NCI-H446 treated with DMSO at 0.1 percent for 48 hours (cell line): Measurements from ENCODE around the gene DCPS.
"Not testable (repeated sequence)": the region's sequence is repeated elsewhere in the genome, so short reads cannot be mapped to it uniquely, and the experiment has no call there.

Experiments
- DNase-seq: peaks from one replicate; lab custom pipeline; 2025; lab: John Stamatoyannopoulos, UW

DCPS gene, protein sequence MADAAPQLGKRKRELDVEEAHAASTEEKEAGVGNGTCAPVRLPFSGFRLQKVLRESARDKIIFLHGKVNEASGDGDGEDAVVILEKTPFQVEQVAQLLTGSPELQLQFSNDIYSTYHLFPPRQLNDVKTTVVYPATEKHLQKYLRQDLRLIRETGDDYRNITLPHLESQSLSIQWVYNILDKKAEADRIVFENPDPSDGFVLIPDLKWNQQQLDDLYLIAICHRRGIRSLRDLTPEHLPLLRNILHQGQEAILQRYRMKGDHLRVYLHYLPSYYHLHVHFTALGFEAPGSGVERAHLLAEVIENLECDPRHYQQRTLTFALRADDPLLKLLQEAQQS

DNA sequence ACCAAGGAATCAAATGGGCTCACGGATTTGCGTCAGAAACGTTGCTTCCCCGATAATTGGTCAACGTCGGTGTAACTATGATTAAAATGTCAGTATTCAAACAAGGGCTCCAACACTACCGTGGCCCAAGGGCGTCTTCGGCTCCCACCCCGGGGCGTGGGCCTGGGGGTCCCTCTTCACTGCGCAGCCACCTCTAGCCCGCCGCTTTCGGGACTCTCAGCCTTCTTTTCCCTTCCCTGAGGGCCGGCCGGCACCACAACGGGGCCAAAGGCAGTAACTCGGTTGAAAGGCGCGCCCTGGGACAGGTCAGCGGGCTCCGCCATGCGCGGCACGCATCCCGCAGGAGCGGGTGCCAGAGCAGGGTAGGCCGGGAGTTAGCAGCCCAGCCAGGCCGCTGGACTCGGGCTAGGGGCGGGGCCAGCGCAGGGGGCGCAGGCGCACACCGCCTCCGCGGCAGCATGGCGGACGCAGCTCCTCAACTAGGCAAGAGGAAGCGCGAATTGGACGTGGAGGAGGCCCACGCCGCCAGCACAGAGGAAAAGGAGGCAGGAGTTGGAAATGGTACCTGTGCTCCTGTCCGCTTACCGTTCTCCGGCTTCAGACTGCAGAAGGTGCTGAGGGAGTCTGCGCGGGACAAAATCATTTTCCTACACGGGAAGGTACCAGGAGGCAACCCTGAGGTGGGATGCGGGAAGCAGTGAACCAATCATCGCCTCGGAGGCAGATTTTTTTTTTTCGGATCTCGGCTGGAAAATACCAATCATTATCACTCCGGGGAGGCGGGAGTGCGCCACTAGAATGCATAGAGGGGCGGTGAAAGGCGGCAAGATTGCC is at the start of gene DCPS:
DCPS (plus strand) TSS at position 438 of the 834 bp plus-strand sequence; CDS start at position 459, 21 bp downstream.
- peak; percentile 86 for DNase-seq

DNA sequence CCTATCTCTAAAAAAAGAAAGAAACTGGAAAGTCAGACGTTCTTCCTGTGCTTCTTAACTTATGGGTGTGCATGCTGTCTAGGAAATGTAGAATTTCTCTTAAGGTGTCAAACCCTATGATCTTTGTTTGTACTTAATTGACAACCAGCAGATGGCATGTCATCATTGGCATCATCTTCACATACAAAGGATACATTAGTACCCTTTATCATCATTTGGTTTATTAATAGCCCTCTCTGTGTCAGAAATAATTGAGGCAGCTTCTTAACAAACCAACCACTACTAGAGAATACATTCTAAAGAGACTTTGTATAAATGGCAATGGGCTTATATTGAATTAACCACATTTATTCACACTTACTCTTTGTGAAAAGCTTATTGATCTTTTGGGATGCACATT is 49.0 kb upstream of the DCPS start:
- no peak for DNase-seq

DNA sequence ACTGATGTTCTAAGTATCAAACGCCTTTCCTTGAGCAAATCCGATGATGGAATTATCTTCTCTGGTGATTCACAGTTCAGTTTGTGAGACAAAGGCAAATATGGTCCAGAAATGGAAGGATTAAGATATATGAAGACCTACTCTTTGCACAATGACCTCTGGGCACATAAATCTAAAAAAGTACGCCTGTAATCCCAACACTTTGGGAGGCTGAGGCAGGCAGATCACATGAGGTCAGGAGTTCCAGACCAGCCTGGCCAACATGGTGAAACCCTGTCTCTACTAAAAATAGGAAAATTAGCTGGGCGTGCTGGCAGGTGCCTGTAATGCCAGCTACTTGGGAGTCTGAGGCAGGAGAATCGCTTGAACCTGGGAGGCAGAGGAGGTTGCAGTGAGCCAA is 48.4 kb upstream of the DCPS start:
- not testable (repeated sequence) for DNase-seq

DNA sequence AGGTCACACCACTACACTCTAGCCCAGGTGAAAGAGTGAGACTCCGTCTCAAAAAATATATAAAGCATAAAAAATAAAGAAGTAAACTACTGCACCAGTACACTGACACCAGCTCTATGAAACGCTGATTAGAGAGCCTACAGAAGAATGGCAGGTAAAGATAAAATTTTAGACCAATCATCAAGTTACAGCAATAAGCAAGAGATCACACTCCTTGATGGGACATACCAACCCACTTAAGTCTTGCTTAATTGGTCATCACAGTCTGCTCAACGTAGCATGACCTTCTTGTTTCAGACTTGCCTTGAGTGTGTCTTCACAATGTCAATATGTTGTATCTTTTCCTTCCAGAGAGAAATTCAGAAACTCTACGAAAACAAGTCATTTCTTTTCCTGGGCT is 47.6 kb upstream of the DCPS start:
- no peak for DNase-seq

DNA sequence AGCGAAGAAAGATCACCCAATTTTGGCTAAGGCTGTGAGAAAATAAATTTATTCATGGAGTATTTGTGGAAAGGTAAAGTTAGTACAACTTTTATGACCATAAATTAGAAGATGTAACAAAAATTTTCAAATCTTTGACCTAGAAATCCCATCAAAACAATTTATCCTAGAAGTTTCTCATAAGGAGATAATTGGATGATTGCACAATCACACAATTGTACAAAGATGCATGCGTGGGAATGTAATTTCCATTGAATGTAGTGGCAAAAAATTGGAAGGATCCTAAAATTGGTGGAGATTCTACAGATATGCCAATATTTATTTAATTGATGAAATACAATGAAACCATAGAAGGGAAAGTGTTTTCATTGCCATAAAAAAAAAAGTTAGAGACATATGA is 46.7 kb upstream of the DCPS start:
- DNase-seq: no peak

DNA sequence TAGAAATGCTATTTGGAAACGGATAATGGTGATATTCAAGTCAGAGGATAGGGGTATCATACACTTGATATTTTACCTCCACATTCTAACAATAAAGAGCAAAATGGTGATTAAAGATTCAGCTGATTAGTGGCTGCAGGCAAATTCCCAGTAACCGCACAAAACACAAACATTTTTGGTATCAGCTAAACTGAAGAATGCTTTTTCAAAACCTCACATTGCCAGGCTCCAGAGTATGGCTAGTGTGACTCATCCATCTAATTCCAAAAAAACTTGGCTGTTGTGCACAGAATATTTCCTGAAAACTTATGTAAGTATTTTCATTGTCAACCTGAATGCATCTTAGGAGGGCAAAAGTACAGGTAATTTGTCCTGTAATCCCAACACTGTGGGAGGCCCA is 46.1 kb upstream of the DCPS start:
- DNase-seq: no peak

DNA sequence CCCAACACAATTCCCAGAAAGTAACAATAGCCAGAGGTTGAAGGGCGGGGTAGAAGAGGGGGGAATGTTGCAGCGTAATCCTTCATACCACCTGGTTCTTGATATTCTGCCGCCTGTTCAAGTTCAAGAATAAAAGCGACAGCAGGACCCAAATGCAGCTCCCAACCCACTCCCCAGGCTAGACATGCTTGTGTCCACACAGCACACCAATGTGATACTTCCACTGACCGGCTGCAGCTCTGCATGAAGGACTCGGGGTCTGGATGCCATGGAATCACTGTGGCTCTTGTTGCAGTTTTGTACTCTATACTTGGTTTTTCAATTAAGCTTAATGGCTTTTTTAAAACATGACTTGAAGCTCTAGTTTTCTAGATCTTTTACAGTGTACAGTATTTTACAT is 41.6 kb upstream of the DCPS start:
- DNase-seq: no peak

DNA sequence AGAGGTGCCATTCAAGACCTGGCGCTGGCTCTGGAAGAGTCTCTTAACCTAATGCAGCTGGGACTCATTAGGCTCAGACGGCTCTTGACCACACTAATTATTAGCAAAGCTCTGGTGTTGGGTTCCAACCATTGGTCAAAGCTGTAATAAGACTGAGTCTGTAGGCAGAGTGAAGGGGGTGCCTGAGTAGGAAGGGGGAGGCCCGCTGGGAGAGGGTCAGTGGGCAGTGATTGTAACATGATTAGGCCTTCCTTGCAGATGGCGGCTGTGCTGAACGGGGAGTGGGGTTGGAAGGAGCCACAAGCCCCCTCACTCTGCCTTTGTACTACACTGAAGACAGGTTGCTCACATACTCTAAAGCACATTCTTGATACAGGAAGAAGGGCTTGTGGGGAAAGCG is 40.4 kb upstream of the DCPS start:
- DNase-seq: no peak

DNA sequence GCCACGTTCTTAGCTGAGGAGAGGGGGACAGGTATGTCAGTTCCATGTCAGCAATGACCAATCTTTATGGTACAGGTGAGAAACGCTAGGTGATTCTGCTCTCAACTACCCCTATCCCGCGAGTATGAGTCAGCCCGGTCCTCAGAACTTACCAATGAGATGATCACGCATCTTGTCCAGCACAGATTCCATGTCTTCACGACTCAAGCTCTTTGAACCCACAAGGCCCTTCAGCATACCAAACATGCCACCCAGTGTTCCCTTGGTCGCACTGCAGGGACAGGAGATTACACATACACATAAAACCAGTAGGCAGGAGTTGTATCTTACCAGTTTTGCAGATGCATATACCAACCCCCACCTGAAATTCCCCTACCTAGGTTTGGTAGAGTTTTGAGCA is 38.0 kb upstream of the DCPS start:
- no peak for DNase-seq

DNA sequence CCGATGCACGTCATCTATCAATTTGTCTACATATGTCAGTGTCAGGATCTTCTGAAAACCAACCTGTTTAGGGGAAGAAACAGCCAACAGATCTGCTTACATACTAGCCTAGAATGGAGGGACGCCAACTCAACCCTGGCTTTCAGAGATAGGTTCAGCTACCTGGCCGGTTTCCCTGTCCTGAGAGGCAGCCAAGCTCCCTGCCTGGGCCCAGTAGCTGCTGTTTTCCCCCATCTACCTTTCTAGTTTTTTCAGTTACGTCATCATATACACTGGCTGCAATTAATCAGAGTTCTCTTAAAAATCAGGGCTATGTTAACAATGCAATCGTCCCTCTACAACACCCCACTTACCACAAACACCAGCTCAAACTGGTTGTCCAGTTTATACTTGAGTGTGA is 36.2 kb upstream of the DCPS start:
- DNase-seq: no peak

DNA sequence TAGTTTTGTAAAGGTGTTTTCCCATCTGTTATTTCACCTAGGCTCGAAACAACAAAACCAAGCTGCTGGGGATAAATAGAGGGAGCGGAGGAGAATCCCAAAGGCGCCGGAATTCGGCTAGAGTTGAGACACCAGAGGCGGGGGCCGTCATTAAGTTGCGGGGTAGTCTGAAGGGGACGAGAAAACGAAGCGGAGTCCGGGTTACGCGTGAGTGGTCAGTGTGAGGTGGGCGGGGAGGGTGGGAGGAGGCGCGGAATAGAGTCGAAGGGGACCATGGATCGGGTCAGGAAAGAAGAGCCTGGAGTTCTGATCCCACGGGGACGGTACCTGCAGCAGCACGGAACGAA is 35.5 kb upstream of the DCPS start:
- DNase-seq: no peak

DNA sequence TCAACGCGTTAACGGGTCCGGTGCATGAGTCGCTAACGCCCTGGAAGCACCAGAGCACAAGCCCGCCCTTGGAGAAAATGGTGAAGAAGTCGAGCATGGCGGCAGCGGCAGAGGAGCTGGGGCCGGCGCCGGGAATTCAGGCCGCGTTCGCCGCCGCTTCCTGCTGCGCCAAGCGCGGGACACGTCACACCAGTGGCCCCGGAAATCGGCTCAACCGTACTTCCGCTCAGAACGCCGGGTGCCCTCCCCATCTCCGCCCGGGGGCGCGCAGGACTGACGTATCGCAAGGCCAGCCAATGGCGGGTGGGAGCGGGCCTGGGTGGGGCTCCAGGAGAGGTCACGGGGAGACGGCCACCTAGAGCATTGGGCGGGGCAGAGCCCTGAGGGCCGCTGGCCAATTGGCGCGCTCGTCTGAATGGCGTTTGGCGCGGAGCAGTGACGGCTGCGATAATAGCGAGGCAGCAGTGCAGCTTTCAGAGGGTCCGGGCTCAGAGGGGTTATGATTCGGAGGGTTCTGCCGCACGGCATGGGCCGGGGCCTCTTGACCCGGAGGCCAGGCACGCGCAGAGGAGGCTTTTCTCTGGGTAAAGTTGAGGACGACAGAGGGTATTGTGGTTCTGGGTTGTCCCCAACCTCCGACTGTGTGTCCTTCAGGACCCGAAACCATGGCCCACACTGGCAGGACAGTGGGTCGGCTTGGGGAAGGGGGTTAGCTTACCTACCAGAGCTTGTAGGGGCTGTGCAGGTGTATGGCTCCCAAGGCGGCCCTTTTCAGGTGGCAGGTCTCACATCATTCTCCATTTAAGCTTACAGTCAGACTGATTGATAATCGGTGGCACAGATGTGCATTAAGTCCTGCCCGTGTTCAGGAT is 34.9 kb upstream of the DCPS start, which contains the start of the genes FOXRED1 and SRPRA:
FOXRED1 (plus strand) TSS at position 447 of the 872 bp plus-strand sequence; CDS start at position 500, 53 bp downstream.
SRPRA (minus strand) TSS at position 188 of the 872 bp plus-strand sequence; CDS start at position 97, 91 bp downstream.
- DNase-seq: peak; percentile 98

DNA sequence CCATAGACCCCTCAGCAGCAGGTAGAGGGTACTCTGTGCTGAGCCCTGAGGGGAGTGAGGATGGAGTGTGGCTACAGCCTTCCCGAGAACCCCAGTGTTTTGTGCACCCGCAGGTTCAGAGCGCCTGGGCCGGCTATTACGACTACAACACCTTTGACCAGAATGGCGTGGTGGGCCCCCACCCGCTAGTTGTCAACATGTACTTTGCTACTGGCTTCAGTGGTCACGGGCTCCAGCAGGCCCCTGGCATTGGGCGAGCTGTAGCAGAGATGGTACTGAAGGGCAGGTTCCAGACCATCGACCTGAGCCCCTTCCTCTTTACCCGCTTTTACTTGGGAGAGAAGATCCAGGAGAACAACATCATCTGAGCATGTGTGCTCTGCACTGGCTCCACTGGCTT is 26.5 kb upstream of the DCPS start:
- DNase-seq: no peak

DNA sequence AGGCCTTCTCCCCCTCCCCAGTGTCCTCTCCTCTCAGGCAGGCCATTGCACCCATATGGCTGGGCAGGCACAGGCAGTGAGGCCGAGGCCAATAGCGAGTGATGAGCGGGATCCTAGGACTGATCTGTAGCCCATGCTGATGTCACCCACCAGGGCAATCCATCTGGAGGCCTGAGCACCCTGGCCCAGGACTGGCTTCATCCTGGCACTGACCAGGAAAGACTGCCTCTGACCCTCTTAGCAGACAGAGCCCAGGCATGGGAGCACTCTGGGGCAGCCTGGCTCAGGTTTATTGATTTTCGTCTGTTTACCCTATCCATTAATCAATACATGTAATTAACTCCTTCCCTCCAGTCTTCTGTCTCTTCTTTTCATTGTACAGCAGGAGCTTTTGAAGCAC is 26.1 kb upstream of the DCPS start:
- DNase-seq: no peak

DNA sequence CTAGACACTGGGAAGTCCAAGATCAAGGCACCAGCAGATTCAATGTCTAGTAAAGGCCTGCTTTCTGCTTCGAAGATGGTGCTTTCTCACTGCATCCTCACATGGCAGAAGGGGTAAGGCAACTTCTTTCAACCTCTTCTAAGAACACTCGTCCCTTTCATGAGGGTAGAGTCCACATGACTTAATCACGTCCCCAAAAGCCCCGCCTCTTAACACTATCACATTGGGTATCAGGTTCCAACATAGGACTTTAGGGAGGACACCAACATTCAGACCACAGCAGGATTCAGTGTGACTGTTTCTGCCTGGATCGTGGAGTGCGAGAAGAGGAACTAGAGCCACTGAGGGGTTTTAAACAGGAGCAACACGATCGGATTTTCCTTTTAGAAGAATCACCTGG is 24.7 kb upstream of the DCPS start:
- DNase-seq: no peak

DNA sequence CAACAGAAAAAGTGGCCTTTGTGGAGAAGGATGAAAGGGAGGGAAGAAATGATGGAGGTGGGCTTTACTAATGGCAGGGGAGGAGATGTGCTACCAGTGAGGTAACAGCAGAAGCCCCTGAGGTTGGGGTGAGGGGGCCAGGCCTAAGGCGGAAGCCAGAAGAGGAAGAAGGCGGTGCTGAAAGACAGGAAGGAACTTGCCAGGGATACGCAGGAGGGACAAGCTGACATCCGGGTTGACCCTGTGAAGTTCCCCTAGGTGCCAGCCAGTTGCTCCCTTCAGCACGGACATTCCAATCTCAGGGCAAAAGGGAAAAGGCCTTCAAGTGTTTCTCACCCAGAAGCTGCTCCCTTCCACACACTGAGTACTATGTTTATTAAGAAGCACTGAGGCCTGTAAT is 23.3 kb upstream of the DCPS start:
- no peak for DNase-seq

DNA sequence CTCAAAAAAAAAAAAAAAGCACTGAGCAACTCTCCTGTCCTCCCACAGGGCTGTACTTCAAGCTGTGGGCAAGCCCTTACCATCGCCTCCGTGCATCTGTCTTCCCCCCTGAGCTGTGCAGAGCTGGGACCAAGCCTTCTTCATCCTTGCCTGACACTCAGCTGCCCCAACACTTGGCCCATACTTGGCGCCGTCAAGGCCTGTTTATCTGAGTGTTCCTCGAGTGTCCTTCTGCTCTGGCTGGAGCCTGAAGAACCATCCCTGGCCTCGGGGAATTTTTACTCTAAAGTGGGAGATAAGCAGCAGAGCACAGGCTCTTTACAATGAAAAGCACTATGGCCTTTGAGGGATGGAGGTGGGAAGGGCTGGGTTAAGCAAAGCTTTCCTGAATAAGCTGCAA is 22.6 kb upstream of the DCPS start:
- no peak for DNase-seq

DNA sequence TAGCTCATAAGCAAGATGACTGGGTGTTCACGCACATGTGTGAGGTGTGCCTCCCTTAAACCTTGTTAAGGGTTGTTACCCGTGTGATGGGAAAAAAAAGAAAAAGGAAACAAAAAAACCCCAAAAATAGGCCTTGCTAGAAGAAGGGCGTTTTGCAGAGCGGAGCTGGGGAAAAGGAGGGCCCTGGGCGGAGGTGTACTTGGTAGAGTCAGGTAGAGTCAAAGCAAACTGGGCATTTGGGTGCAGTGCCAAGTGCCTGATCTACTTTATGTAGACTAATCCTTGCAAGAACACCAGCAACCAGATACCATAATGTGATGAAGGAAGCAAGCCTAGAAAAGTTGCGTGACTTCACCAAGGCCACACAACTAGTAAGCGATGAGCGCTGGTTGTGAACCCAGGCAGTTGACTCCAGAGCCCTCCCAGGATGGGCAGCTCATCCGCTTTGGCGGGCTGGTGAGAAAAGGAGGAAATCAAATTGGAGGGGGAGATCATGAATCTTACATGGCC is 22.1 kb upstream of the DCPS start:
- DNase-seq: no peak

DNA sequence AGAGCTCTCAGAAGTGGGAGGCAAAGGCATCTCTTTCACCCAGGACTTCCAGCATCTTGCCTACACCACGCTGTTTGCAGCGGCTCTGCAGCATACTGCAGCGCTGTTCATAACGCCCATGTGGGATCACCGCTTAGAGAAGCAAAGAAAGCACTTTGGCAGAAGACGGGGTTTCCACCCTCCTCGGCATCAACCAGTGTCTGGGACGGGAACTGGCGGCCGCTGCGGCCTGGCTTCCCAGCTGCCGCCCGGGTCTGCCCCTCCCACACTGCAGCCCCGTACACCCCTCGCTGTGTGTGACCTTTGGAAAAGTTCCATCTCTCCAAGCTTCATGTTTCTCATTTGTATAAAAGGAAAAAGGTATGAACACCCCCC is 21.5 kb upstream of the DCPS start:
- DNase-seq: no peak

DNA sequence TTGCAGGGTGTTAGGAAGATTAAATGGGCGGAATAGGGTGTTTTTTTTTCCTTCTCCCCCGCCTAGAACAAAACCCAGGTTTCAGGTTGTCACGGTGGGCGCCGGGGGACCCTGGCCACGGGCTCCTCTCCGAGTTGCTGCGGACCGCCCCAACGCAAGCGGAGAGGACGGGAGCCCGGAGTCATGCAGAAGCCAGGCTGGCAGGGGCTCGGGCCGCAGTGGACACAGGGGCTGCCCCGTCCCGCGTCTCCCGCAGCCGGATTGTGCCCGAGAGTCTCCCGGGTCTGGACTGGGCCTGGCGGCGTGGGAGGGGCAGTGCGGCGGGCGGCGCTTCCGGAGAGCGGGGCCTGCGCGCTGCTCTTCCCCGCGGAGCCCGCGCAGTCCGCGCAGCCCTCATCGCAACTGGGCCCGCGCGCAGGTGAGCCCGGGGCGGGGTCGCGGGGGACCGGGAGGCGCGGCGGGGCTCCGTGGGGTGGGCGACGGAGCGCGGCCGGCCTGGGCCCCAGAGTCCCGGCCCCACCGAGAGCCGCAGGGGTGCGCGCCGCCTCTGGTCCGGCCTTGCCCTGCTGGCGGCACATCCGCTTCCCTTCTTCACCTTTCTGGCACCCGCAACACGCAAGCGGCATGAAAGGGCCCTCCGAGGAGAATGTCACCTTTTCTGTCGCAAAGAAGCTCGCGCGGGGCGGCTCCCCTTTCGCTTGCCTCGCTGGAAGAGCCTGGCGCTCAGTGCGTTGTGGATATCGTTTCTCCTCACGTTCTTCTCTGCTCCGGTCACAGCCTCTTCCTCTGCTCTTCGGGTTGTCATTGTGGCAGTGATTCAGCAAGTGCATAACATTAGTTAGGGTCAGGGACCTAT is 20.9 kb upstream of the DCPS start, which contains the start of gene TIRAP:
TIRAP (plus strand) TSS at position 358 of the 856 bp plus-strand sequence. CDS start 7,802 bp downstream, outside the sequence.
- DNase-seq: no peak

DNA sequence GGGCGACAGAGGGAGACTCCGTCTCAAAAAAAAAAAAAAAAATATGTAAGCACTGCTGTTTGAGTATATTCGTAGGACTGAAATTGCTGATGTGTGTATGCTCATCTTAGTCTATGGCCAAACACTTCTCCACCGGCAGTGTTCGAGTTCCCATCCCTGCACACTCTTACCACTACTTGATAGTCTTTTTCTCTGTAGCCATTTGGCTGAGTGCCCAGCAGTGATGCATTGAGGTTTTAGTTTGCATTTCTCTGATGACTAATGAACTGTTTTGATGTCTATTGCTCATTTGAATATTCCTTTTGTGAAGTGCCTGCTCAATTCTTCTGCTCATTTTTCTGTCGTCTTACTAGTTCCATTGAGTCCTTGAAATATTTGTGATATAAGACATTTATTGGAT is 19.0 kb upstream of the DCPS start:
- DNase-seq: peak; percentile 65
